Tibial artery (tissue), 4 donors: Measurements from ENCODE around the gene GORAB.

ENCODE experiments used
- DNase-seq, 2 donors: peaks; one replicate each; pipeline ENCODE4 v3.0.0-alpha.2; 2019
- H3K27ac ChIP-seq, 2 donors: fragments of 200-600 bp; sonication (generic) in 1 of 2; 1 replicate in 1 of 2; 2 replicates in 1 of 2; pipeline ENCODE4 v1.5.1; 2018 to 2019; ENCODE audit warnings: mild to moderate bottlenecking in 1 of 2
- H3K27me3 ChIP-seq, 2 donors: fragments of 200-600 bp; sonication (generic) in 1 of 2; one replicate each; pipeline versions ENCODE4 v1.5.1 to v1.6.0; 2016 to 2019
- H3K36me3 ChIP-seq, 3 donors: fragments of 200-600 bp; sonication (generic) in 2 of 3; one replicate each; pipeline ENCODE4 v1.5.1; 2016 to 2019; ENCODE audit warnings: mild to moderate bottlenecking in 2 of 3
- H3K4me1 ChIP-seq, 4 donors: fragments of 200-600 bp; sonication (generic) in 2 of 4; 1 replicate in 3 of 4; 2 replicates in 1 of 4; pipeline ENCODE4 v1.5.1; 2016 to 2019
- H3K4me3 ChIP-seq, 2 donors: fragments of 200-600 bp; sonication (generic) in 1 of 2; 1 replicate in 1 of 2; 2 replicates in 1 of 2; pipeline ENCODE4 v1.5.1; 2018 to 2019; ENCODE audit warnings: mild to moderate bottlenecking in 2 of 2
- H3K9me3 ChIP-seq, 3 donors: fragments of 200-600 bp; sonication (generic) in 1 of 3; one replicate each; pipeline ENCODE4 v1.5.1; 2016 to 2019
- CTCF ChIP-seq, 2 experiments: fragments of 200-600 bp in 1 of 2; fragments of 450-650 bp in 1 of 2; IDR thresholded peaks; one replicate each; pipeline ENCODE4 v1.5.1; 2017 to 2019; ENCODE audit warnings: antibody characterized with exemption in 2 of 2, mild to moderate bottlenecking in 1 of 2, moderate library complexity in 1 of 2
- intact Hi-C: fragments of 100-400 bp; cut with DNase I; formaldehyde crosslinking; loops from one replicate; pipeline ENCODE4 v1.15.0; 2023; ENCODE audit warnings: low total_unique reads

Gene GORAB

GRCh38 chr1:170518185-170518834 is 13.7 kb upstream of the GORAB start:
- Histone ChIP-seq H3K36me3 (no peaks in the 10 kb centered on the region), H3K4me1 (peaks cover 0 to 11% (median 3%) of the 10 kb centered on the region in 4 donors), H3K27me3 (no peaks in the 10 kb centered on the region), H3K4me3 (no peak overlapping the region), H3K27ac (no peak overlapping the region), H3K9me3 (no peaks in the 10 kb centered on the region)
- intact Hi-C loops = no loop called here
- no peak for TF ChIP-seq CTCF (IDR thresholded peaks at IDR 0.05)
- no peak for DNase-seq

- H3K27ac ChIP-seq = no peak overlapping the region
- no peaks in the 10 kb centered on the region for H3K9me3 ChIP-seq
- TF ChIP-seq CTCF (IDR thresholded peaks at IDR 0.05) = no peak
- H3K27me3 ChIP-seq = no peaks in the 10 kb centered on the region
- peaks cover 0 to 11% (median 3%) of the 10 kb centered on the region in 4 donors for H3K4me1 ChIP-seq
- intact Hi-C loops = no loop called here
- DNase-seq = no peak
- no peak overlapping the region for H3K4me3 ChIP-seq
- no peaks in the 10 kb centered on the region for H3K36me3 ChIP-seq
Observed at GRCh38 chr1:170518965-170519364, 13.0 kb upstream of the GORAB start.

DNA sequence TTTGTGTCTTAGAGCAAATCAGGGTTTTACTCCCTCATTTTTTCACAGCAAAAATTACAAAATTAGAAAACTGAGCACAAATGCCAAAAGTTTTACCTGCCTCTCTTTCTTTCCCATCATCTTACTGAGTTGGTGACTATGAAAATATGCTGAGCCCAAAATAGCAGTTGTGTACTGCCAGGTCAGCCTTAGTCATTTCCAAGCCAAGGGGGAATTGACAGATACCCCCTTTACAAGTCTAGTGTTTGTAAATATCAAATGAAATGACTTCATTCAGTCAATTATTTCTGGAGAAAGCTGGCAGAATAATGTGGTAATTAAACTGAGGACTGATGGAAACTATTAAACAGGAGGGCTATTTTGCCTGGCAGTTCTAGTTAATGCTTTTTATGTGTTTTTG is 11.4 kb upstream of the GORAB start:
- H3K4me1 ChIP-seq = peaks cover 0 to 11% (median 3%) of the 10 kb centered on the region in 4 donors
- H3K27ac ChIP-seq = no peak overlapping the region
- H3K27me3 ChIP-seq = no peaks in the 10 kb centered on the region
- H3K36me3 ChIP-seq = no peaks in the 10 kb centered on the region
- no peak for TF ChIP-seq CTCF (IDR thresholded peaks at IDR 0.05)
- no peak for DNase-seq
- no peaks in the 10 kb centered on the region for H3K9me3 ChIP-seq
- no peak overlapping the region for H3K4me3 ChIP-seq
- intact Hi-C loops = no loop called here

- TF ChIP-seq CTCF (IDR thresholded peaks at IDR 0.05) = no peak
- peaks cover 0 to 11% (median 3%) of the 10 kb centered on the region in 4 donors for H3K4me1 ChIP-seq
- H3K36me3 ChIP-seq = no peaks in the 10 kb centered on the region
- no peaks in the 10 kb centered on the region for H3K27me3 ChIP-seq
- intact Hi-C loops = no loop called here
- H3K4me3 ChIP-seq = no peak overlapping the region
- H3K9me3 ChIP-seq = no peaks in the 10 kb centered on the region
- DNase-seq = no peak
- H3K27ac ChIP-seq = no peak overlapping the region
Observed at GRCh38 chr1:170521818-170522217, 10.1 kb upstream of the GORAB start.

- intact Hi-C loops = loop anchor here (5.0 kb wide), 1 partner anchor 131 kb away; the partner anchor contains the start of gene PRRX1
- Histone ChIP-seq H3K27me3 (no peaks in the 10 kb centered on the region), H3K36me3 (no peaks in the 10 kb centered on the region), H3K9me3 (no peaks in the 10 kb centered on the region), H3K27ac (peak overlapping the region; percentile 94 to 96), H3K4me1 (peaks cover 0 to 35% (median 13%) of the 10 kb centered on the region in 4 donors), H3K4me3 (peak overlapping the region; percentile 65 to 75)
- no peak for TF ChIP-seq CTCF (IDR thresholded peaks at IDR 0.05)
- DNase-seq = peak; percentile 35 to 71
Observed at GRCh38 chr1:170530972-170531757, 801 bp upstream of the GORAB start.
